GM21786 (cell line): ENCODE measurements around the gene VLDLR.
"Not testable (repeated sequence)": the region's sequence is repeated elsewhere in the genome, so short reads cannot be mapped to it uniquely, and the experiment has no call there.

Experiments
- ATAC-seq: cut with Tn5 transposase; IDR thresholded peaks from one replicate; pipeline ENCODE4 v1.9.1; 2021; ENCODE audit not compliant: unreplicated experiment

The VLDLR gene

DNA sequence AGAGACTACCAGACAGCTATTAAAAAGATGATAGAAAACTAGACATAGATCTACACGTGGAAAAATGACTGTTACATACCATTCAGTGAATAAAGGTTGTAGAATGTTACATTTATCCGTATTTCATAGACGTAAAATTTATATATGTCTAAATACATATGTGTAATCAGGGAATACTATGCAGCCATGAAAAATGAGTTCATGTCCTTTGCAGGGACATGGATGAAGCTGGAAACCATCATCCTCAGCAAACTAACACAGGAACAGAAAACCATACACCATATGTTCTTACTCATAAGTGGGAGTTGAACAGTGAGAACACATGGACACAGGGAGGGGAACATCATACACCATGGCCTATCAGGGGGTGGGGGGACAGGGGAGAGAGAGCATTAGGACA is 85.7 kb downstream of the VLDLR start:
- ATAC-seq, result not testable (repeated sequence)
